HG02759 (cell line): Measurements from ENCODE around the gene EIF4EBP3.
"Not testable (repeated sequence)": the region's sequence is repeated elsewhere in the genome, so short reads cannot be mapped to it uniquely, and the experiment has no call there.

ENCODE experiments used
- ATAC-seq: cut with Tn5 transposase; IDR thresholded peaks from one replicate; pipeline ENCODE4 v1.9.1; 2021; ENCODE audit warnings: mild to moderate bottlenecking, moderate library complexity; ENCODE audit not compliant: unreplicated experiment

The EIF4EBP3 gene

DNA sequence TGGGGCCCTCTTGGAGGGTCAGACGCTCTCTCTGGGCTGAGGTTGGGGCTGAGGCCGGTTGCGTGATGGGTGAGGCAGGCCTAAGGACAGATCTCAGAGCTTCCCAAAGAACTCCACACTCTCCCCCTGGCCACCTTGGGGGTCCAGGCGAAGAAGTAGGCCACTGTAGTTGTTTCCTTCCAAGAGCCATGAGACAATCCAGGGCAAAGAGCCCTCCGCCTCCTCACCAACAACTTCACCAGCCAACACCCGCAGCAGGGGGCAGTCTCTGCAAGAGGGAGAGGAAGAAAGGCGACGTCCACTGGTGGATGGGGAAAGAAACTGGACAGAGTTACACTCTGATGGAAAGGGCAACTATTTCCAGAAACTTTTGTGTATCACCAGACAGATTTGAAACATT is 27.8 kb downstream of the EIF4EBP3 start:
- no peak for ATAC-seq

DNA sequence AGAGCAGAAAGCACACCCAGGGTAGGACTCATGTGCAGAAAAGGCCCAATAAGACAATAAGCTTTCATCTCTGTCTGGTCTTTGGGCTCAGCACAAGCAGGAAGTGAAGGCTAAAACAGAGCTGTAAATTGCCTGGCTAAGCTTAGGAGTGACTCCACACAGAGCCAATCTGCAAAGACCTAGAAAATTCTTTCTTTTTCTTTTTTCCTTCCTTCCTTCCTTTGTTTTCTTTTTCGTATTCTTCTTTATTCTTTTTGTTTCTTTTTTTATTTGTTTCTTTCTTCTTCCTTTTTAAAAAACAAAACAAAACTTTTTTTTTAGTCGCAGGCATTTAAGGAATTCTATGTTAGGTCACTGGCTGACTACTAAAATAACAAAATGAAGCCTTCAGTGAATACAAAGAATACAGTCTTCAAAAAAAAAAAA is 29.3 kb downstream of the EIF4EBP3 start:
- no peak for ATAC-seq

DNA sequence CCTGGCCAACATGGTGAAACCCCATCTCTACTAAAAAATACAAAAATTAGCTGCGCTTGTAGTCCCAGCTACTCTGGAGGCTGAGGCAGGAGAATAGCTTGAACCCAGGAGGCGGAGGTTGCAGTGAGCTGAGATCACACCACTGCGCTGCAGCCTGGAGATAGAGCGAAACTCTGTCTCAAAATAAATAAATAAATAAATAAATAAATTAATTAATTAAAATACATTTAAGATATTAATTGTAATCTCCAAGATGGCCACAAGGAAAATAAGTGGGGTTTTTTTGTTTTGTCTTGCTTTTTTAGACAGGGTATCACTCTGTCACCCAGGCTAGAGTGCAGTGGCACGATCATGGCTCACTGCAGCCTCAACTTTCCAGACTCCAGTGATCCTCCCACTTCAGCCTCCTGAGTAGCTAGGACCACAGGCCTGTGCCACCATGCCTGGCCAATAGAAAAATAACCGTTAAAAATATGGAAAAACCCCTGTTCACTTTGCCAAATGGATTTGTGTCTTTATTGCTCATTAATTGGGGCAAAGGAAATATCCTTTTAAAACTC is 31.8 kb downstream of the EIF4EBP3 start:
- not testable (repeated sequence) for ATAC-seq

DNA sequence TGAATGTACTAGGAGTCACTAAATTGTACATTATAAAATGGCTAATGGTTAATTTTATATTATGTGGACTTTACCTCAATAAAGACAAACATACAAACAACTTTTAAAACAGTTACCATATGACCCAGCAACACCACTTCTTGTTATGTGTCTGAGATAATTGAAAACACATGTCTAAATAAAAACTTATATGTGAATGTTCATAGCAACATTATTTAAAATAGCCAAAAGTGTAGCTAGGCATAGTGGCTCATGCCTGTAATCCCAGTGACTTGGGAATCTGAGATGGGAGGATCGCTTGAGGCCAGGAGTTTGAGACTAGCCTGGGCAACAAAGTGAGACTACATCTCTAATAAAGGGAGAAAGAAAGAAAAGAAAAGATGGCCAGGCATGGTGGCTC is 40.0 kb downstream of the EIF4EBP3 start:
- no peak for ATAC-seq

DNA sequence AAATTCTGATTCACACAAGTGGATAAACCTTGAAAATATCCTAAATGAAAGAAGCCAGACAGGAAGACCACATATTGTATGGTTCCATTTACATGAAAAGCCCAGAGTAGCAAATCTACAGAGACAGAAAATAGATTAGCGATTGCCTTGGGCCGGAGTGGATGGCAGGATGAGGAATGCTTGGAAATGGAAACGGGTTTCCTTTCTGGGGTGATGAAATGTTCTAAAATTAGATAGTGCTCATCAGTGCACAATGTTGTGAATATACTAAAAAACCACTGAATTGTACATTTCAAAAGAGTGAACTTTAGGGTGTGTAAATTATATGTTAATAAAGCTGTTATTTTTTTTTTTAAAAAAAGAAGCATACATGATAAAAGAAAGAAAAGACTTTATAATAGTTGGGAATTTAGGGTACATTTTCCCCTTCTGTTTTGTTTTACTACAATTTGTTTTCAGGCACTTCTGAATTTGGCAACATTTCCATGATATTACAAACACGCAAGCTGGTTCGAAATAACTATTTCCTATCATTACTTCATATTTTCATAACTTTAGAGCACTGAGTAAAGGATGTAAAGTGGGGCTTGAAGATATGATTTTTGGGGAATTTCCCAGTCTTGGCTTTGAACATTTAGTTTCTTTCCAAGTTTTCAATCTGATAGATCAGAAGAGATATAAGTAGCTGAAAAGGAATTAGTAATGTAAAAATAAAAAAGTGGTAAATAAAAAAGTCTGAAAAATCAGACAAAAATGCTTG is 41.0 kb downstream of the EIF4EBP3 start:
- no peak for ATAC-seq

DNA sequence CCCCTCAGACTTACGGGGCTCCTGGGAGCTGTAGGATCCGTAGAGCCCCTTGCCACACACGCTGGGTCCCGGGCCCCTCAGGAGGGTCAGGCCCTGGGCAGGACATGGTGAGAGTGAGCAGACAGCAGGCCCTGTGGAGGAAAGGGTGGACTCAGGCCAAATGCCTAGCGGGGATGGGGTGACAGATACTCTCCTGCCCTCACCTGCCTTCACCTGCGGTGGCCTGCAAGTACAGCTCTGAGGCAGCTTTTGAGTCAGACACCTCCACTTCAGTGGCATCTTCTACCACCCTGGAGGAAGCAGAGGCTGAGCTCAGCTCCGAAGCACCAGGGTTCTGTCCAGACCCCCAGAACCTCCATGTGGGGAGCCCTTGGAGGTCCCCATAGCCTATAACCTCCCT is 43.4 kb downstream of the EIF4EBP3 start:
- ATAC-seq: no peak

DNA sequence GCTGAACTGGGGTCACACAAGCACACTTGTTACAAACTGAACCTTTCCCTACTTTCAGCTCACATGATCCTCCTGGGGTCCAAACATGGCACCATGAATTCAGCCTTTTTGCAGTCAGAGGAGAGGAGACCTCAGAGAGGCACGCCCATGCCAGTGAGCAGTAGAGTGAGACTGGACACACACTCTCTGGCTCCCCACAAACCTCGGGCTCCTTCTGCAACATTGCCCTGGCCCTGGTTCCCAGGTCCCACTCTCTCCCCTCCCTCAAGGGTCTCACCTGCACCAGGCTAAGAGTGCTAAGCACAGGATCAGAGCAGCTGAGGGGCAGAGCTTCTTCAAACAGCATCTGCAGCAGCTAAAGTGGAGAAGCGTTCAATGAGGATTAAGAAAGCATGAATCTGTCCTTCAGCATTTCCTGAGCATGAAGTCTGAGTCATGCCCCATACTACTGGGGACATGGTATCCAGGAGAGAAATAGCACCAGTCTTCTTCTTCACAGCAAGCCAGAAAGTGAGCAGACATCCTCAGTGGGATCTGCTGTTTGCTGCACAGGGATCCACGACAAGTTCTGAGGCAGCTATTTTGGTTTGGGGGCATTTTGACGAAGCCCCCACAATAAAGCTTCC is 44.4 kb downstream of the EIF4EBP3 start:
- ATAC-seq: no peak

DNA sequence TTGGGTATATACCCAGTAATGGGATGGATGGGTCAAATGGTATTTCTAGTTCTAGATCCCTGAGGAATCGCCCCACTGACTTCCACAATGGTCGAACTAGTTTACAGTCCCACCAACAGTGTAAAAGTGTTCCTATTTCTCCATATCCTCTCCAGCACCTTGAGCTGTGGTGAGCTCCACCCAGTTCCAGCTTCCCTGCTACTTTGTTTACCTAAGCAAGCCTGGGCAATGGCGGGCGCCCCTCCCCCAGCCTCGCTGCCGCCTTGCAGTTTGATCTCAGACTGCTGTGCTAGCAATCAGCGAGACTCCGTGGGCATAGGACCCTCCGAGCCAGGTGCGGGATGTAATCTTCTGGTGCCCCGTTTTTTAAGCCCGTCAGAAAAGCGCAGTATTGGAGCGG is 45.6 kb downstream of the EIF4EBP3 start:
- not testable (repeated sequence) for ATAC-seq

DNA sequence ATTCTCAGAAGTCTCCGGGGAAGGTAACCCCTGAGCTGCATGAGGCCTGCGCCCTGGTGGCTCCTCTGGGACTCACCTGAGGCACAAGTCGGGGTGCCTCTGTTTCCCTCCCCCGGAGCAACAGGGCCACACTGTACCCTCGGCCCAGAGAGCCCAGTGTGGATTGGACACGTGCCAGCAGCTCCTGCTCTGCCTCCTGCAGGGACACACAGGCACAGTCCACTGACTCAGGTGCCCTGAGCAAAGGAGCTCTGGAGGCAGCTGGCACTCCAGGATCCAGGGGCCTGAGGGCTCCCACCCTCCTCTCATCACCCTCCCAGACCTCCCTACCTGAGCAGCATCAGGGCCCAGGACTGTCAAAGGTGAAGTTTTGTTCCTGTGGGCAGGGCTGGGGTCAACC is 46.7 kb downstream of the EIF4EBP3 start:
- ATAC-seq: no peak

DNA sequence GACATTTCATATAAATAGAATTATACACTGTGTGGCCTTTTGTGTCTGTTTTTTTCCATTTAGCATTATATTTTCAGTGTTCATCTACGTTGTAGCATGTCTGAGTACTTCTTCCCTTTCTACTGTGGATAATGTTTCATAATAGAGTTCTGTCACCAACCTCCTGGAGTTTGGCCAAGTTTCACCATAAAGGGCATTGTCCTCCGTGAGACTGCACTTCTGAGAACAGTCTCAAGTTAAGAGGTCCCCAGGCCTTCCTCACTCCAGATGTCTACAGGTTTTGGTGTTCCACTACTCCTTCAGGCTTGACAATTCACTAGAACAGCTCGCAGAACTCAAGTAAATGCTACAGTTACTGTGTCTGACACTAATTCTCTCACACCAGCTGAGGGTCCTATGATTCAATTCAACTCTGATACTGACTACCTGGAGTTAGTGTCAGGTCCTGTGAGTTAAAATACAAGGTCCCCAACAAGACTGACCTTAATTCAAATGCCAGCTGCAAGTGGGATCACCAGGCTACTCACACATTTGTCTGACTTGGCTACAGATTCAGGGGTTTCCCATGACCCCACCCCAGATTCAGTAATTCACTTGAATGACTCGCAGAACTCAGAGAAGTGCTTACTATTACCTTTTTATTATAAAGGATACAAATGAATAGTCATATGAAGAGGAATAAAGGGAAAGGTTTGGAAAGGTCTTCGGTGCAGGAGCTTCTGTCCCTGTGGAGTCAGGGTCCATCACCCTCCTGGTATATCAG is 48.3 kb downstream of the EIF4EBP3 start:
- no peak for ATAC-seq

DNA sequence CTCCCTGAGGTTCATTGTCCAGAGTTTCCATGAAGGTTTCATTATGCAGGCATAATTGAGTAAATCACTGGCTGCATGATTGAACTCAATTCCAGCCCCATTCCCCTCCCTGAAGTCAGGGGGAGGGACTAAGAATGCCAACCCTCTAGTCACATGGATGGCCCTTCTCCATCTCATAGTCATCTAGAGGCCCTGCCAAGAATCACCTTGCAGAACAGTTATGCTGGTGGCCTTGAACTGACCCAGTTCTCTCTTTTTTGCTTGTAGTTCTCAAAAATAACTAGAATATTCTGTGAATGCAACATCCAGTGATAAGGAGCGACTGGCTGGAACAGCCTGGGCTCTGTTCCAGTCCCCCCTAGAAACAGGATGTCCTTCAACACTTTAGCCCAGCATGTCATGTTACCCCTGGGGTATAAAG is 48.9 kb downstream of the EIF4EBP3 start:
- ATAC-seq: no peak

DNA sequence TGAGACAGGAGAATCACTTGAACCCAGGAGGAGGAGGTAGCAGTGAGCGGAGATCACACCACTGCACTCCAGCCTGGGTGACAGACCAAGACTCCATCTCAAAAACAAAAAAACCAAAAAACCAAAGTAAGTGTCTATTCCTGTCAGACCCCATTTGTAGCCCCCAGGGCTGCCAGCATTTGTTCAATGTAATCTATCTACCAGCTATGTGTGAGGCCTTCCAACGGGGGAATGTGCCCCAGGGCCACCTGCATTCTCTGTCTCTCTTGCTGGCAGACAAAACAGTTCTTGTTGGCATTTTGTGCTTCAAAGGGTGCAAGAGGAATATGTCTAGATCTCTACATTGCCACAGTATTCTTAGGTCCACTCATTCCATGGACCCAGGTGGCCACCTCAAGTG is 51.4 kb downstream of the EIF4EBP3 start:
- no peak for ATAC-seq
